C4-2B (cell line): Measurements from ENCODE around the gene EPN1.

Source experiments
- ZFX ChIP-seq: fragments of 450-650 bp; IDR thresholded peaks from 2 replicates; pipeline ENCODE4 v1.6.1; 2017
- TF ChIP-seq, protein P1 (sequence below): fragments of 450-650 bp; conservative IDR thresholded peaks from 2 replicates; pipeline ENCODE4 v1.5.1; 2017; ENCODE audit warnings: mild to moderate bottlenecking

DNA sequence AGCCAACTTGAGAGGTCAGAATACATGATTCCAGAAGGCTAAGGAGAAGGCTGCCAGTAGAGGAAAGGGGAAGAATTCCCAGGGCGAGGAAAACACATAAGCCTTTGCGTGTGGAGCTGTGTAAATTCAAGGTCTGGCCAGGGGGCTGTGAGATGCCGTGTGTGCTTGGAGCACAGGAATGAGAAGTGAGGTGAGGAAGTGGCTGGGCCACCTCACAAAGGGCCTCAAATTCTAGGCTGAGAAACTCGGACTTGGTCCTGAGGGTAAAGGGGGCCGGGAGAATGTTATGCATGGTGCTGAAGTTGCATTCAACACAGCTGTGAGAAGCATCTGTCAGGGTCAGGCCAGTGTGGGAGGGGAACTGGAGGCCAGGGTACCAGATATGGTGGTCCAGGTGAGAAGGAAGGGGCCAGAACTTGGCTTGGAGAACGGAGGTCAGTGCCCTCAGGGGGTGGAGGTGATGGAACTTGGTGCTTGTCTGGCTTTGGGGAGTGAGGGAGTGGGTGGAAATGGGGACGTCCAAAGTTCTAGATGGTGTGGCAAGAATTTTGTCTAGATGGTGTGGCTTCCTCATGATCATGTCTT lies 39.1 kb upstream of the EPN1 start:
- TF ChIP-seq, protein P1, sequence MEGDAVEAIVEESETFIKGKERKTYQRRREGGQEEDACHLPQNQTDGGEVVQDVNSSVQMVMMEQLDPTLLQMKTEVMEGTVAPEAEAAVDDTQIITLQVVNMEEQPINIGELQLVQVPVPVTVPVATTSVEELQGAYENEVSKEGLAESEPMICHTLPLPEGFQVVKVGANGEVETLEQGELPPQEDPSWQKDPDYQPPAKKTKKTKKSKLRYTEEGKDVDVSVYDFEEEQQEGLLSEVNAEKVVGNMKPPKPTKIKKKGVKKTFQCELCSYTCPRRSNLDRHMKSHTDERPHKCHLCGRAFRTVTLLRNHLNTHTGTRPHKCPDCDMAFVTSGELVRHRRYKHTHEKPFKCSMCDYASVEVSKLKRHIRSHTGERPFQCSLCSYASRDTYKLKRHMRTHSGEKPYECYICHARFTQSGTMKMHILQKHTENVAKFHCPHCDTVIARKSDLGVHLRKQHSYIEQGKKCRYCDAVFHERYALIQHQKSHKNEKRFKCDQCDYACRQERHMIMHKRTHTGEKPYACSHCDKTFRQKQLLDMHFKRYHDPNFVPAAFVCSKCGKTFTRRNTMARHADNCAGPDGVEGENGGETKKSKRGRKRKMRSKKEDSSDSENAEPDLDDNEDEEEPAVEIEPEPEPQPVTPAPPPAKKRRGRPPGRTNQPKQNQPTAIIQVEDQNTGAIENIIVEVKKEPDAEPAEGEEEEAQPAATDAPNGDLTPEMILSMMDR, result no peak
- no peak for TF ChIP-seq ZFX
